Esophagus (tissue), 2 donors: ENCODE results near the gene RIMBP2. TPM values are rescaled to one million over a fixed set of nuclear protein-coding genes. Genes with fewer than 3 reads are reported as not detected.

Source experiments
- H3K27ac ChIP-seq, 2 donors: one replicate each; pipeline ENCODE4 v1.5.1; 2013; ENCODE audit warnings: low read depth in 2 of 2, mild to moderate bottlenecking in 2 of 2, inconsistent platforms in 1 of 2, low read length in 1 of 2, moderate library complexity in 1 of 2
- H3K27me3 ChIP-seq, 2 donors: one replicate each; pipeline ENCODE4 v1.6.1; 2013; ENCODE audit warnings: low read length in 2 of 2, control low read depth in 1 of 2, mild to moderate bottlenecking in 1 of 2; ENCODE audit not compliant: insufficient read depth in 2 of 2, control insufficient read depth in 1 of 2
- H3K36me3 ChIP-seq, 2 donors: one replicate each; pipeline ENCODE4 v1.6.1; 2013; ENCODE audit warnings: low read length in 1 of 2; ENCODE audit not compliant: control insufficient read depth in 2 of 2, insufficient read depth in 2 of 2
- H3K4me1 ChIP-seq, 2 donors: one replicate each; pipeline ENCODE4 v1.6.1; 2013; ENCODE audit warnings: low read length in 1 of 2; ENCODE audit not compliant: control insufficient read depth in 2 of 2, insufficient read depth in 2 of 2
- H3K4me3 ChIP-seq, 2 donors: one replicate each; pipeline ENCODE4 v1.5.1; 2013; ENCODE audit warnings: low read length in 2 of 2, mild to moderate bottlenecking in 2 of 2, low read depth in 1 of 2, moderate library complexity in 1 of 2
- H3K9me3 ChIP-seq, 2 donors: one replicate each; pipeline ENCODE4 v1.6.1; 2013; ENCODE audit warnings: mild to moderate bottlenecking in 2 of 2, low read depth in 1 of 2, low read length in 1 of 2, moderate library complexity in 1 of 2; ENCODE audit not compliant: control insufficient read depth in 2 of 2, insufficient read depth in 1 of 2
- WGBS, 2 donors: extraction: QIAGEN DNeasy Blood & Tissue Kit; methylation state at CpG; one replicate each; pipeline ENCODE4 v1.1.7; 2013; 5-methylcytosine and 5-hydroxymethylcytosine counted together
- polyA plus RNA-seq, 2 donors: library from polyadenylated mRNA; stranded (reverse); fragments of 200-250 nt; gene quantifications; one replicate each; pipeline ENCODE4 v1.2.3, GENCODE V29; 2013
- donor health status: healthy with polysubstance abuse.
- donor health status: Bipolar disorder and iron deficiency.

The RIMBP2 gene
- polyA plus RNA-seq, 2 donors, result 0.20 to 0.69 TPM

DNA sequence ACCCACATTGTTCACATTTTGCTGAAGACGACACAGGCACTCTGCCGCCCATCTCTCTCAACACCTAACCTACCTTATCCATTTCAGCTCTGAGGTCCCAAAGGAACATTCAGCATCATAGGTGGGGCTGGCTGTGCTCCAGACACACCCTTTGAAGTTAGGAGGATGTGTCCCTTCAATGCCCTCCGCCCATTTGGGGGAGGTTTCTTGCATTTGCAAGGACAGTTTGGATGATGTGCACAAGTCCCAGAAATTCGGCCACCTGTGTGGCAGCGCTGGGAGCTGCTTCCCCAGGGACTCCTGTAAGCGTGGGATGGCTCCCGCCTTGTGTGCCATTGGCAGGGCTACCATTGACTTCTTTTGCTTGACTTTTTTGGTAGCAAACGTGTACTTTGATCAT, 113.8 kb downstream of the RIMBP2 start:
- H3K27ac ChIP-seq, result no peak overlapping the region
- no peaks in the 10 kb centered on the region for H3K4me1 ChIP-seq
- WGBS, 2 donors, result 83 to 91% methylated on average over 8 of the region's 8 CpGs

DNA sequence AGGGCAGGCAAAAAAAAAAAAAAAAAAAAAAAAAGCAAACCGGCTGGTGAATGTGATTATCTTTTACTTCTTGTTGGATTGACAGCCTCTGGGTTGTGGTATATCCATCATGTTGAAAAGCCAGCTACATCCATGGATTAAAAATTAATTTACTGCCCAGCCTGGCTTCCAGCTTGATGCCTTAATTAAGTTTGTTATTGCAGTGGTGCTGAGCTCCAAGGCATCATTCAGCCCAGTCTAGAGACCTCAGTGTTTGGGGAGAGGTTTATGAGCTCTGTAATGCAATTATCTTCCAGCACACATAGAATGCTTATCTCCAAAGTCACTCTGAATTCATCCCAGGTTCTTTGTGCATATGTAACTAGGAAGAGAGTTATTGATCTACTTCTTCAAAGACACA, 114.8 kb downstream of the RIMBP2 start:
- WGBS, 2 donors, result 67 to 73% methylated on average over 1 of the region's 1 CpG
- Histone ChIP-seq H3K4me1 (no peaks in the 10 kb centered on the region), H3K27ac (no peak overlapping the region), H3K9me3 (peaks cover 0 to 3% of the 10 kb centered on the region in 2 donors), H3K36me3 (no peaks in the 10 kb centered on the region), H3K27me3 (no peaks in the 10 kb centered on the region), H3K4me3 (no peak overlapping the region)

More for the DNA sequence above, 113.8 kb downstream of the RIMBP2 start:
- Histone ChIP-seq H3K4me3 (no peak overlapping the region), H3K36me3 (no peaks in the 10 kb centered on the region), H3K27me3 (no peaks in the 10 kb centered on the region), H3K9me3 (peaks cover 0 to 3% of the 10 kb centered on the region in 2 donors)

DNA sequence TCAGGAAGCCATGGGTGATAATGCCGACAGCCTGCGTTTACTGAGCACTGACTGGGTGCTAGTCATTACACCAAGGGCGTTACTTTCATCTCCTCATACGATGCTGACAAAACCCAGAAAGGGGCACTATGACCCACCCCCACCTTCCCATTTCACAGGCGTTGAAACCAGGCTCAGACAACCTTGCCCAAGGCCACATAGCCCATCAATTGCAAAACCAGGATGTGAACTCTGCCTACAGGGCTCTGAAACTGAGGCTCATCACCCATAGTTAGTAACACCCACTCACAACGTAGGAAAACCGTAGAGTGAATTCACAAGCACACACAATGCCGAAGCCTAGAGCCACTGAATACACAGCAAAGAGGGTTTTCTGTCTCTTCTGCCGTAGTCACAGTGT, 119.9 kb downstream of the RIMBP2 start:
- Histone ChIP-seq H3K36me3 (no peaks in the 10 kb centered on the region), H3K4me3 (no peak overlapping the region), H3K4me1 (no peaks in the 10 kb centered on the region), H3K27ac (no peak overlapping the region), H3K9me3 (peaks cover 0 to 5% of the 10 kb centered on the region in 2 donors), H3K27me3 (no peaks in the 10 kb centered on the region)
- WGBS, 2 donors, result 68 to 70% methylated on average over 9 of the region's 9 CpGs

DNA sequence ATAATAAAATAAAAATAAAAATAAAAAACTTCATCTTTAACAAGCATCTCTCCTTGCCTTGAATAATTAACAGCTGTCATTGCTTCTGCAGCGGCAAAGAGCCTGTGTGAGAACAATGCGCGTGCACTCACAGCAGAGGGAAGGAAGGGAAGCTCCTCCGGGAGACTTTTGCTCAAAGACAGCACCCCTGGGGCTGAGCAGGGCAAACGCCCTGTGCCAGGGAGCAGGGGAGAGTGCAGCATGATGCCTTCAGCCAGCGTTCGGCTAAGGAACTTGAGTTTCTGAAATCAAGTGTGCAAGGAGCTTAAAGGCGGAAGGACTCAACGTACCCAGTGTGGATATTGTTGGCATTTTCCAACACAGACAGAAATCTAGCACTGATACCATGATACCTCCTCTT, 120.5 kb downstream of the RIMBP2 start:
- peaks cover 0 to 3% of the 10 kb centered on the region in 2 donors for H3K9me3 ChIP-seq
- H3K4me3 ChIP-seq, result no peak overlapping the region
- 78 to 87% methylated on average over 9 of the region's 9 CpGs for WGBS, 2 donors
- no peaks in the 10 kb centered on the region for H3K27me3 ChIP-seq
- no peaks in the 10 kb centered on the region for H3K36me3 ChIP-seq
- no peaks in the 10 kb centered on the region for H3K4me1 ChIP-seq
- no peak overlapping the region for H3K27ac ChIP-seq

DNA sequence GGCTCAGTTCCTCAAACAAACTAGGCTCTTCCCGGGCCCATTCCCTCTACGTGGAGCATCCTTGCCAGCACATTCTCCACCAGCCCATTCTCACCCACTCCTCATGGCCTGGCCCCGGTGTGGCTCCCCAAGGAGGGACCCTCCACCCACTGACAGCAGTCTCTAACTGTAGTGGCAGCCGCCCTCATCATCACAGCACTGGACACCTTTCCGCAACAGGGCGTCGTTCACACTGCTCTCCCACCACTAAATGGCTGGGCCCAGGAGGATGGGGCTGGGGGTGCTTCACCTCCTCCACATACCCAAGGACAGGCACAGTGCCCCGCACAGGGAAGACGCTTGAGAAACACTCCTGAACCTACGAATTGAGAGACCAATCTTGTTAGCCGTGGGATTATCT, 123.0 kb downstream of the RIMBP2 start:
- Histone ChIP-seq H3K9me3 (peaks cover 0 to 3% of the 10 kb centered on the region in 2 donors), H3K4me1 (no peaks in the 10 kb centered on the region), H3K27ac (no peak overlapping the region), H3K27me3 (no peaks in the 10 kb centered on the region), H3K4me3 (no peak overlapping the region), H3K36me3 (no peaks in the 10 kb centered on the region)
- WGBS, 2 donors, result 80% methylated on average over 11 of the region's 11 CpGs

DNA sequence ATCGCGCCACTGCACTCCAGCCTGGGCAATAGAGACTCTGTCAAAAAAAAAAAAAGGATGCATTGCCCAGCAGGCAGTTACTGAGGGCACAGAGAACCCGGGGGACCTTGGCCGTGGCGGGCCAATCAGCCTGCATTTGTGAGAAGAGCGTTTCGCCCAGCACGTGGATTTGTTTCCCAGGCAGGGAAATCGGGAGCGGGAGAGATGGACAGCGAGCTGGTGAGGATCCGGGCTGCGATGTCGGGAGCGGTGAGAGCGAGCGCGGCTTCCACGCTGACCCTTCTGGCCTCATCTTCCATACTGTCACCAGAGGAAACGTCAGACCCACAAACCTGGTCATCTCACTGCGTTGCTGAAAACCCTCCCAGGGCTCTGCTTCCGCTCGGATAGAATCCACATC, 123.5 kb downstream of the RIMBP2 start:
- Histone ChIP-seq H3K27ac (no peak overlapping the region), H3K4me3 (no peak overlapping the region), H3K4me1 (no peaks in the 10 kb centered on the region), H3K36me3 (no peaks in the 10 kb centered on the region), H3K9me3 (peaks cover 2 to 3% of the 10 kb centered on the region in 2 donors), H3K27me3 (no peaks in the 10 kb centered on the region)
- 93 to 94% methylated on average over 23 of the region's 23 CpGs for WGBS, 2 donors

DNA sequence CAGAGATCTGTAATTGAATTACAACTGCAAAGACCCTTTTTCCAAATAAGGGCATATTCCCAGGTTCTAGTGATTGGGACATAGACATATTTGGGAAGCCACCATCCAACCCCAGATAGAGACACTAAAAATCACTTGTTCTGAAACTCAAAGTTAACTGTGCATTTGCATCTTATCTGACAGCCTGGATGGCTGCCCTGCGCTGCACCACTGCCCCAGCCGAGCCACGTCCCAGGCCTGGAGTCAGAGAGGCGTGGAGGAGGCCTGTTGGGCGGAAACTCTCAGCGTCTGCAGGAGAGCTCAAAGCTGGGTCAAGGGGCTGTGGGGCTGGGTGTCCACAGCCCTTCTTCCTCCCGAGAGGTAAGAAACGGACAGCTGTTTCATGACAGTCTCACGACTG, 124.4 kb downstream of the RIMBP2 start:
- Histone ChIP-seq H3K27me3 (no peaks in the 10 kb centered on the region), H3K36me3 (no peaks in the 10 kb centered on the region), H3K9me3 (peaks cover 2 to 3% of the 10 kb centered on the region in 2 donors), H3K27ac (no peak overlapping the region), H3K4me3 (no peak overlapping the region), H3K4me1 (no peaks in the 10 kb centered on the region)
- 69 to 74% methylated on average over 9 of the region's 9 CpGs for WGBS, 2 donors

DNA sequence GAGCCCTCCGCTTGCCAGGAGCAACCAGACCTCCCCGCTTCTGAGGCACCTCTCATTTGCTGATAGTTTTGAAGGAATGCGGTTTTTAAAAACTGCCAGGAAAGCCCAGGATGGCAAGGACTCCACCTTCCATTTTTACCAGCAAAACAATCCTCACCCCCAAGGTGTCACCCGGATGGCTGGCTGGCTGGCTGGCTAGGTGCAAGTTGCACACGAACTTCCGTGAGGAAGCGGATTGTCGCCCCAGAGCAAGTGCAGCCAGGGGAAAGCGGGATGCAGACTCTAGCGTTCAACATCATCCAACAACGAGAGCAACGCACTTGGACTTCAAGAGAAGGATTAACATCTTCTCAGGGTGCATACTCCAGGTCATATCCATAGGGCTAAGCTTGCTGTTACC, 125.4 kb downstream of the RIMBP2 start:
- H3K4me1 ChIP-seq, result no peaks in the 10 kb centered on the region
- no peak overlapping the region for H3K27ac ChIP-seq
- H3K36me3 ChIP-seq, result no peaks in the 10 kb centered on the region
- peaks cover 3% of the 10 kb centered on the region in 2 donors for H3K9me3 ChIP-seq
- H3K27me3 ChIP-seq, result no peaks in the 10 kb centered on the region
- WGBS, 2 donors, result 84 to 86% methylated on average over 12 of the region's 12 CpGs
- H3K4me3 ChIP-seq, result no peak overlapping the region

DNA sequence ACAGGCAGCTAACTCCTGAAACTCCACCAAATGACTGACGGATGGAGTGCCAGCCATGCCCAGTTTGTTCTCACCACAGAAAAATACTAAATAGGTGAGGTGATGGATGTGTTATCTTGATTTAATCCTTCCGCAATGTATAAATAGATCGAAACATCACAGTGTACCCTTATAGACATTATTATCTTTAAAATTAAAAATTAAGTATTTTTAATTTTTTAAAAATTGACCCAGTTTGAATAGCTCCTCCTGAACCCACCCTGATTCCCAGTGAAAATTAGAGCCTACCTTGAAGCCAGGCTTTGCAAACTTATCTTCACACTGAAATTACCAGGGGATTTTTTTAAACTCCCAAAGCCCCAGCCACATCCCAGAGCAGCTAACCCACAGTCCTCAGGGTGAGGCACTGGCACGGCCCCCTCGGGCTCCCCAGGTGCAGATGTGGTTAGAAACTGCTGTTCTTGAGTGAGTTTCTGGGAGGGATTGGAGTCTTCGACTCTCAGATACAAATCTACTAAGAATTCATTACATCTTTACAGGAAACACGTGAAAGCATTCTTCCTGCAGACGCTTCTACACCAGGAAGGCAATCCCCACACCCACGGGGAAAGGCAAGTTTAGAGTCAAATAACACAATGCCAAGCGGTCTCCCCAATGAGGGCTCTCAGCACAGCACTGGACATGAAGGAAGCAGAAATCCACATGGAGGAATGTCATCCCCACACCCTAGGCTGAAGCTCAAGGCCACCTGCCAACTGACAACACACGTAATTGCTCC, 126.4 kb downstream of the RIMBP2 start:
- 49 to 58% methylated on average over 11 of the region's 11 CpGs for WGBS, 2 donors
- no peaks in the 10 kb centered on the region for H3K27me3 ChIP-seq
- H3K4me1 ChIP-seq, result no peaks in the 10 kb centered on the region
- H3K4me3 ChIP-seq, result no peak overlapping the region
- peaks cover 0 to 2% of the 10 kb centered on the region in 2 donors for H3K36me3 ChIP-seq
- H3K9me3 ChIP-seq, result peaks cover 3 to 5% of the 10 kb centered on the region in 2 donors
- H3K27ac ChIP-seq, result no peak overlapping the region
